Lower leg skin (tissue), 3 donors: ENCODE measurements around the gene KRT72.

Experiments used
- CTCF ChIP-seq, 3 donors: fragments of 450-650 bp; IDR thresholded peaks; one replicate each; pipeline ENCODE4 v1.5.1; 2016; ENCODE audit warnings: antibody characterized with exemption in 3 of 3, mild to moderate bottlenecking in 3 of 3, moderate library complexity in 2 of 3
- POLR2A ChIP-seq, 2 donors: fragments of 450-650 bp; IDR thresholded peaks; one replicate each; pipeline ENCODE4 v1.6.1; 2016 to 2017; ENCODE audit warnings: antibody characterized with exemption in 2 of 2, mild to moderate bottlenecking in 1 of 2, moderate library complexity in 1 of 2

- no peak for TF ChIP-seq CTCF (IDR thresholded peaks at IDR 0.05)
- no peak for TF ChIP-seq POLR2A (IDR thresholded peaks at IDR 0.05)
These were observed 6.9 kb upstream of the KRT72 start for GRCh38 chr12:52608161-52608560.
